Fibroblast of pulmonary artery (primary cell): ENCODE results near the gene HMGCLL1.

ENCODE experiments used
- DNase-seq: peaks from one replicate; pipeline ENCODE4 v3.0.0-alpha.2; 2010; ENCODE audit warnings: low read depth
- H3K4me3 ChIP-seq: replicated peaks from 2 replicates; pipeline ENCODE4 v1.5.1; 2011; ENCODE audit warnings: low read depth, mild to moderate bottlenecking, control low read depth, low read length, moderate library complexity
- CTCF ChIP-seq: IDR thresholded peaks from 2 replicates; pipeline ENCODE4 v1.5.1; 2011; ENCODE audit warnings: mild to moderate bottlenecking, control low read depth, low read length, inconsistent platforms; ENCODE audit errors: missing control alignments

Gene HMGCLL1

GRCh38 chr6:55541024-55541423 lies 38.0 kb downstream of the HMGCLL1 start:
- H3K4me3 ChIP-seq, result no peak overlapping the region
- no peak for DNase-seq
- TF ChIP-seq CTCF, result no peak

GRCh38 chr6:55536391-55536956 lies 42.5 kb downstream of the HMGCLL1 start:
- no peak for TF ChIP-seq CTCF
- peak; percentile 14 for DNase-seq
- H3K4me3 ChIP-seq, result no peak overlapping the region

GRCh38 chr6:55531496-55531895 lies 47.5 kb downstream of the HMGCLL1 start:
- DNase-seq, result no peak
- no peak overlapping the region for H3K4me3 ChIP-seq
- no peak for TF ChIP-seq CTCF

- TF ChIP-seq CTCF, result no peak
- H3K4me3 ChIP-seq, result no peak overlapping the region
- no peak for DNase-seq
Measured at GRCh38 chr6:55530931-55531330, 48.1 kb downstream of the HMGCLL1 start.

- H3K4me3 ChIP-seq, result no peak overlapping the region
- TF ChIP-seq CTCF, result peak; percentile 41
- DNase-seq, result peak; percentile 38
Measured at GRCh38 chr6:55528624-55529023, 50.4 kb downstream of the HMGCLL1 start.

- TF ChIP-seq CTCF, result no peak
- no peak for DNase-seq
- H3K4me3 ChIP-seq, result no peak overlapping the region
Measured at GRCh38 chr6:55524441-55524840, 54.6 kb downstream of the HMGCLL1 start.

GRCh38 chr6:55518529-55519060 lies 60.4 kb downstream of the HMGCLL1 start:
- DNase-seq, result no peak
- no peak for TF ChIP-seq CTCF

More at GRCh38 chr6:55518529-55519060, 60.4 kb downstream of the HMGCLL1 start:
- no peak overlapping the region for H3K4me3 ChIP-seq
